GM18499 (cell line): ENCODE data around the gene ZNG1B.
"Not testable (repeated sequence)": the region's sequence is repeated elsewhere in the genome, so short reads cannot be mapped to it uniquely, and the experiment has no call there.

Experiments used
- ATAC-seq: cut with Tn5 transposase; IDR thresholded peaks from one replicate; pipeline ENCODE4 v1.9.1; 2021; ENCODE audit warnings: moderate number of reproducible peaks; ENCODE audit not compliant: insufficient read depth, unreplicated experiment

ZNG1B gene

DNA sequence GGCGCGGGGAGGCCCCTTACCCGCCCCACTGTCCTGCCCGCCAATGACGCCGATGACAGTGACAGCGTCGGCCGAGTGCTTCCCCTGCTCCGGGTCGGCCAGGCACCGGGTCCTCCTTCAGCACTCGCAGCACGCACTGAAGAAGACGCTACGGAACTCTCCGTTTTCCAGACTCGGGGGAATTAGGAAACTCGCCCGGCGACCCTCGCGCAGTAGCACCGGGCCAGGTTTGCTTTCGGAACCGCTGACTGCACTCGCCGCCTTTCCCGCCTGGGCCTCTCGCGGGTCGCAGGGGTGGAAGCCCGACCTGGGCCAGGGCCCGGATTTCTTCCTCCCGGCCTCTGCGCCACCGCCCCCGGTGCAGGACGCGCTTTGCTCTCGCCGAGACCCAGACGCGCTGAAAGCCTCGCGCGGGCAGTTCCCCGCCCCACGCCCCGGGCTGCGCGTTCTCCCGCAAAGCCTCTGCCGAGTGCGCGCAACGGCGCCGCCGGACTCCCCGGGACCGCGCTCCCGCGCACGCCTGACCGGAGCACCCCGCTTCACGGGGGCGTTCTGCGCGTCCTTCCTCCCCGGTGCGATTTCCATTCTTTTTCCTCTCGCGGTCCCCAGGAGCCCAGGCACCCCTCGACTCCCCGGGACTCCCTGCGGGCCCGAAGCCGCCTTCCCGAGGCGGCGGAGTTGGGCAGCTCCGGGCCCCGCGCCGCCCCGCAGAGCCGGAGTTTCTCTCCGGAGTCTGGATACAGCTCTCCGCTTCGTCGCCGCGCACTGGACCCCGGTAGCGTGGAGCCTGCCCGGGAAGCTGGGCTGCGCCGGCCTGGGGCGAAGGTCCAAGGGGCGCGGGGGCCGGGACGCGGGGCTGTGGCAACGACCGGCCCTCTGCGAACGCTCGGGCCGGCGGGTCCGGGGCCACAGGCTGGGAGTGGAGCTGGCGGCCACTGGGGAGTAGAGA is 65.9 kb downstream of the ZNG1B start:
- ATAC-seq, result not testable (repeated sequence)

GRCh38 chr2:113504081-113504480 is 66.6 kb downstream of the ZNG1B start:
- ATAC-seq, result not testable (repeated sequence)

DNA sequence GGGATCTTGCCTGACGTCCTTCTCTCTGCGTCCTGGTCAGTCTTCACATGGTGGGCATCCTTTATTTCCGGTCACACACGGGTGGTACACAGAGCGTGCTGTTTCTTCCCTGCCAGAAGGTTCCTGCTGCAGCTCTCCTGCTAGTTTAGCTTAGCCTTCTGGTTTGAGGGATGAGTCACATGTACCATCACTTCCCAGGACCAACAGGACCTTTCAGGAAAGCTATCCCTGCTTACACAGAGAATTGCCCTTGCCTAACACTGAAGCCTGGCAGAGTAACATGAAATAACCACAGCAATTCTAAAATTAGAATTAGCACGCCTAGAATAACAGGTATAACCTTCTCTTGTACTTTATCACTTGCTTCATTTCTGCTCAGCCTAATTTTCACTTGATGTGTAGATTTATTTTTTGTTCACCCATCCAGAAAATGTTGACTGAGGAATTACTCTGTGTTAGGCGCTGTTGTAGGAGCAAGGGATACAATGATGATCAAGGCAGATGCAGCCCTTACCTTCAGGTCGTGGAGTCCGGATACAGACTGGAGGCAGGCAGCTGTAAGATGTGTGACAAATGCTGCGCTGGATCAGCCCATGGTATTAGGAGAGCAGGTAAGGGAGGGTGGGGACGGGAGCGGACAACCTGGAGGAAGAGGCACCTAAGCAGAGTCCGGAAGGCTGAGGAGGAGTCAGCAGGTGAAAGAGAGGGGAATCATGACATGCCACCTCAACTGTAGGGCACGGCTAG is 70.1 kb downstream of the ZNG1B start:
- not testable (repeated sequence) for ATAC-seq

GRCh38 chr2:113508187-113508586 is 70.7 kb downstream of the ZNG1B start:
- ATAC-seq, result not testable (repeated sequence)

- not testable (repeated sequence) for ATAC-seq
Observed at GRCh38 chr2:113510913-113511312, 73.4 kb downstream of the ZNG1B start.

- ATAC-seq, result not testable (repeated sequence)
Observed at GRCh38 chr2:113511859-113512258, 74.4 kb downstream of the ZNG1B start.

- not testable (repeated sequence) for ATAC-seq
Observed at GRCh38 chr2:113515457-113515856, 78.0 kb downstream of the ZNG1B start.

DNA sequence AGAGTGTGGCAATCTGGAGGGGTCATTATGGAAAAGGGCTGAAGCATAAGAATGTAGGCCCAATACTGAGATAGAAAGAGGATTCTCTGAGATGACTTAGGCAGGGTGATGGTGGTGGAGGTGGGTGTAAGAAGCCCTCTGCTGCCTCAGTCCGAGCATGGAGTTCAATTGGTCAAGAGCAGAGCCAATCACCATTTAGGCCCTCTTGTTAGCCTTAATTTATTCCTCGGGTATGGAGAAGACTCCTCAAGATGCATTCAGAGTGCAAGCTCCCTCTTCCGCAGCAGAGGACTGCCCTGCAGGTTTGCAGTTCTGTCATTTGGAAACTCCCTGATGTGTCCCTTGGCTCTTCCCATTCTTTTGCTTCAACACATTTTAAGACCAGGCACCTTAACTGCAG is 78.5 kb downstream of the ZNG1B start:
- not testable (repeated sequence) for ATAC-seq

GRCh38 chr2:113517025-113517424 is 79.5 kb downstream of the ZNG1B start:
- ATAC-seq, result not testable (repeated sequence)

GRCh38 chr2:113520837-113521236 is 83.3 kb downstream of the ZNG1B start:
- ATAC-seq, result not testable (repeated sequence)

DNA sequence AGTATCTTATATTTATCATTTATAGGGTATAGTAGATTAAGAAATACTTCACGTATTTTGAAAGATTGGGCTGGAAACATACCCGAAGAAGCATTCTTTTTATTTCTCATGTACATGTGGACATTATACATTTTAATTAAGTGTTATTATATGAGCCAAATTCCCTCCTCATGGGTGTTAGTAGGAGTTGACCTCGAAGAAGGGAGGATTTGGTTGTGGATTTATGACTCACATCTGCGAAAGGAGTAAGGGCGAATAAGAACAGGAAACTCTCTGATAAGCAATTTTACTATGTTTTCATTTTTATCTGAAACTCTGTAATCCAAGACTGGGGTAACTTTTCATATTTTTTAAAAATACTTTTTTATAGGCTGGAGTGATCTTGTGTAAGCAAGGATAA is 84.0 kb downstream of the ZNG1B start:
- ATAC-seq, result not testable (repeated sequence)

- not testable (repeated sequence) for ATAC-seq
Observed at GRCh38 chr2:113524986-113525385, 87.5 kb downstream of the ZNG1B start.

GRCh38 chr2:113527350-113528045 is 90.0 kb downstream of the ZNG1B start:
- ATAC-seq, result peak; percentile 67

DNA sequence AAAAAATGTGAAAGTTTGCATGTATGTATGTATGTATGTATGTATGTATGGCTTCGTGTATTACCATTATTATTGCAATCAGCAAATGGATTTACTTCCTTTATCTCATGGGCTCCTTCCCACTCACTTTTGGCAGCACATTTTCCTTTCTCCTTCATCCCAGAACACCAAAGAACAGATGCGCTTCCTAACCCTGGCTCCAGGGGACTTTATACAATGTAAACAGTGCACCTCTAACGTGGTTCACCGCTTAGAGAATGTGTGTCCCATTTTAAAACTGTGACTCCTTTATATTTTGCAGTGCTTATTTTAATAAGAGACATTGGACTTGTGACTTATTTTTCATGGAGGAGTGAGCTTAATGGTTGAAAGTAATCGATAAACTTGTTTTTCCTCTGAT is 90.6 kb downstream of the ZNG1B start:
- ATAC-seq, result not testable (repeated sequence)

DNA sequence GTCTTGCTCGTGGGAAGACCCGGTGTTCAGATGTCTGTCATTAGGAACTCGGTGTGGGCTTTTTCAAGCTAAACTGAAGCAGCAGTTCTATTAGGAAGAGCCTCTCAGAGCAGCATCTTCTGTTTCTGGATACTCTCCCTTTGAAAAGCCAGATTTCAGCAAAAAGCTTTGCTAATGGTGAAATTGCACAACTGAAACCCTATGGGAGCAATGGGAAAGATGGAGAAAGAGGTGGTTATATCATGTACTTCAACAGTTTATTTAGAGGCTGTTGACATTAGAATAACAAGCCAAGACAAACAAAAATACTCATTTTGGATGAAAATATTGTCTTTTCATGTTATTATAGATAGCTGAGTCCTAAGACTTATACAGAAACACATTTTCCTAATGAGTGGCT is 91.4 kb downstream of the ZNG1B start:
- not testable (repeated sequence) for ATAC-seq

DNA sequence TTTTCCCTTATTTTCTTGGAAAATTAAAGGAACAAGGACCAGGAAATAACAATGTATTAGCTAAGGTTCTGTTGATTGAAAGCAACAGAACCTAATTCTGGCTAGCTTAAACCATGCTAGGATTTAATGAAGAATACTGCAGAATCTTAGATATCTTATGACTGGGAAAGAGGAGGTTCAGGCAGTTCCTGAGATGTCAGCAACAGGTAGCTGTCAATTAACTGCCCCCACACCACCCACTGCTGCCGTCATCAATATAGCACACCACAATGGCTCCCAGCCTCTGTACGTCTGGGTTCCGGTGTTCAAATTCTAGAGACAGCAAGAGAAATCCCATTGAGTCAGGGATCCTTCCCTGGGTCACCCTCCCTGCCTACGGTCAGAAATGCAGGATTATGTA is 95.5 kb downstream of the ZNG1B start:
- ATAC-seq, result not testable (repeated sequence)

- ATAC-seq, result not testable (repeated sequence)
Observed at GRCh38 chr2:113536573-113536972, 99.1 kb downstream of the ZNG1B start.

GRCh38 chr2:113540834-113541203 is 103.3 kb downstream of the ZNG1B start:
- not testable (repeated sequence) for ATAC-seq

DNA sequence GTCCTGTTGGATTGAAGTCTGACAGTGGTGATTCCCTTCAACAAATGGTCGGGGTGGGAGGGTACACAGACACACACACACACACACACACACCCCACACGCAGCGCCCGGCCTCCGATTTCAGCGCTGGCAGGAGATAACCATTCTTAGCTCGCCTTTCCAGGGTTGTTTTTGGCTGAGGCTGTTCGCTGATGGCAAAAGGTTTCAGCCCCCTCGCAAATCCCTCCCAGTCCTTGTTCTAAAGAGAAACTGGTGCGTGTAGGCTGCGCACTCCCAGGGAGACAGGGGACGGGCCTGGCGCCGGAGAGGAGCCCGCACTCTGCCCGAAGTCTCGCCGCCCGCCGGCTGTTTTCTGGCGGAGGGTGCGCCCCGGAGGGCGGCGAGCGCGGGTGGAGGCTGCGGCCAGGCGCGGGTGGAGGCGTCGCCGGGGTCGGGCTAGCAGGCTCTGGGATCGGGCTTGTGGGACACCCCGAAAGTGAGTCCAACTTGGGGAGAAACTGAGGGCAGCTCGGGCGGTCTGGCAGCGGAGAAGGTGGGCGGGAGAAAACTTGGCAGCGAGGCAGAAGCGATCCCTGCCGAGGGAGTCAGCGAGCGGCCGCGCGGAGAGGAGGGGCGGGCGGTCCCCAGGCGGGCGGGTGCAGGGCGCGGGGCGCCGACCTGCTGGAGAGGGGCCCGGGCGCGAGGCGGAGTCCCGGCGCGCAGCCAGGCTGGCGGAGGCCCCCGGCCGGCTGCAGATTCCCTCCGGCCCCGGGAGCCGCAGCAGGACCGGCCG is 103.9 kb downstream of the ZNG1B start:
- ATAC-seq, result not testable (repeated sequence)
